NCI-H2196 treated with DMSO at 0.1 percent for 48 hours (cell line): ENCODE results near the gene DNAJA4.

ENCODE experiments used
- DNase-seq: peaks from one replicate; lab custom pipeline; 2025; ENCODE audit not compliant: unreplicated experiment; lab: John Stamatoyannopoulos, UW

The DNAJA4 gene

DNA sequence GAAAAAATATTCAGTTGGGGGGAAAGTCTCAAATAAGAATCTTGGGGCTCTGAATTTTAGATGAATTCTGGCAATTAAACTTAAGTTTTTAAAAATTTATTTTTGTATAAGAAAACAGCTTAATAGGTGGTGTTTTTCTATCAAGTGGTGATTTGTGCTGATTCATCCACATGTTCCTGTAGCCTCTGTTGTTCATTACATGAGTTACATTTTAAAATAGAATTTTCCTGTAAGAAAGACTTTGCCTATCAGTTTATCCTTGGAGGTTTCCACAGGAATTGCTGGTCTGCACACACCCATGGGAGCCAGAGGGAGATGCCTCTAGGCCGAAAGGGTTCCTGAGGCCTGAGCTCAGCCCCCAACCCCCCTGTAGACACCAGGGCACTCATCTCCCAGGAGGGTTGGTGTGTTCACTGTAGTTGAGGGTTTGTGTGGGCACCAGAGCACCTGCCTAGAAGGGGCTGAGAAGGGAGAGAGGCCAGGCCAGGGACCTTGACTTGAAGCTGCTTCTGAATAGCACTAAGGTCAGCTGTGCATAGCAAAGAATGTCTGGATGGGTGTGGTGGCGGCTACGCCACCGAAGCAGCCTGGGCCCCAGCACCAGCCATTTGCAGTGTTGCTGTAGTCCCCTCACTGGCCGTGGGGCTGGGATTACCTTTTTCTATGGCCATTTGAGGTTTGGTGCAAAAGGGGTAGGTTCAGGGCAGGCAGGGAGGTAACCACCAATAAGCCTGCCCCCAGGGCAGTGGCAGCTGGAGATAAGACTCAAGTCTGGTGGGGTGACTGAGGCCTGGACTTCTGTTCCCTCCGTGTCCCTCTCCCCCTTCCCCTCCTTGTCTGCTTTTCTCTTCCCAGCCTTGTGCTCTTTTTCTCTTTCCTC is 11.9 kb downstream of the DNAJA4 start:
- no peak for DNase-seq

DNA sequence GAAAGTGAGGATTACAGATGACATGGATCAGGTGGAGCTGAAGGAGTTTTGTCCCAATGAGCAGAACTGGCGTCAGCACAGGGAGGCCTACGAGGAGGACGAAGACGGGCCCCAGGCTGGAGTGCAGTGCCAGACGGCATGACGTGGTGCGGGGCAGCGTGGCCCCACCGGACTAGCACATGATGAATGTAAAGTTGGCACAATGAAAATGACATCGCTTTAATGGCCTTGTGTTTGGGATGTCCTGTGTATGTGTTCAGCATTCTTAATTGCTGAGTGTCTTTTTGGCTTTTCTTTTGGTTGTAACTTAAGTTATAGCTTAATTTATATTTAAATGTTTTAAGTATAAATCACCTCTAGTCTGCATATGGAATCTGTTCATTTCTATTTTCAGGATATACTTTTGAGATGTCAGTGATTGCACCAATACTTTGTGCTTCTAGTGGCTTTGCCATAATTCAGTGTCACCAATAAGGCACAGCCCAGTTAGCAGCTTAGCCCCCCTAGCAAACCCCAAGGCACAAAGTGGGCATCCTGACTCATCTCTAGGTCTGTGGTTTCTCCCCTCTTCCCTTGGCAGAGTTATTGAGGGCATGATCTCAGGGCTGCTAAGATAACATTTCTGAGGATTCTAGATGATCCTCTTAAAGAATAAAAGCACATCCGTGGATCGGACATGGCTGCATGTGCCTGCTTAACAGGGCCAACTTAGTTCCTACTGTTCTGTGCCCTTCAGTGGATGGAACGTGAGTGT is 16.1 kb downstream of the DNAJA4 start:
- no peak for DNase-seq

DNA sequence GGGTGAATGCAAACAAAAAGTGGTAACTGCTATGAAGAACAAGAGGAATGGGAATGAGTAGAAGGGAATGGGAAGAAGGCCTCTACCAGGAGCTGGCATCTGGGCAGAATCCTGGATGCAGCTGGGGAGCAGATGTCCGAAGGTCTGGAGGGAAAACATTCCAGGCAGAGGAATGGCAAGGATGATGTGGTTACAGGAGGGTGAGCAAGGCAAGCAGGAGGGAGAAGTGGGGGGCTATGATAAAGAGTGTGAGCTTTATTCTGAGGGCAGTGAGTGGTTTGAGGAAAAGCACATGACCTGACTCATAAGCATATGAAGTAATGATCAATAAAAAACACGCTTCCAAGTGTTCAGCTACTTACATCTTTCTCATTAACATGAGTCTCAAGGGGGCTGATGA is 18.0 kb downstream of the DNAJA4 start:
- DNase-seq, result no peak

DNA sequence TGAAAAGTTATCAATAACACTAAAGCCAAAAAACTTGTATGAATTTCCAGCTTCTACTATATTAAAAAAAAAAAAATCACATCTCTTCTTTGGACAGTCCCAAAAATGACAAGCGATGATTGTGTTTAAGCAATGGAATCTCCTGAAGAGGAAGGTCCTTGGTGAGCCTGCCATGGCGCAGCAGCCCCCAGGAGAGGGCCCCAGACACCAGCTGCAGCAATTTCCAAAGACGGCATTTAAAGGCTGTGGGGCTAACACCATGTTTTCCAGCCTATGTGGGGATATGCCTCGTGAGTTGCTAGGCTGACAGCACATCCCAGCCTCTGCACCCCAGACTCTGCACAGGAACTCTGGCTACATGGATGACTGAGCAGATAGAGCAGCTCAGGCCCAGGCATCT is 20.4 kb downstream of the DNAJA4 start:
- no peak for DNase-seq

DNA sequence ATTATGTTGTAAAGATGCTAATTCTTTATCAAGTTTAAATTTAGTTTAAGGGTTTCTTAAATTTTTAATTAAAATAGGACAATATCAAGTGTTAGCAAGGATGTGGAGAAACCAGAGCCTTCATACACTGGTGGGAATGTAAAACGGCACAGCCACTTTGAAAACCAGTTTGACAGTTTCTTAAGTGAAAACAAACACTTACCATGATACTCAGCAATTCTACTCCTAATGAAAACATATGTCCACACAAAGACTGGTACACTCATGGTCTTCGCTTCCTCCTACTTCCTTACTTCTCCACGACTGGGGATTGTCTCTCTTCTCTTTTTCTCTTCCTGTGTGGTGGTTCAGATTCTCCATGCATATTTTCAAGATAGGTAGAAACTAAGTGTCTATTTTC is 25.9 kb downstream of the DNAJA4 start:
- DNase-seq, result no peak

DNA sequence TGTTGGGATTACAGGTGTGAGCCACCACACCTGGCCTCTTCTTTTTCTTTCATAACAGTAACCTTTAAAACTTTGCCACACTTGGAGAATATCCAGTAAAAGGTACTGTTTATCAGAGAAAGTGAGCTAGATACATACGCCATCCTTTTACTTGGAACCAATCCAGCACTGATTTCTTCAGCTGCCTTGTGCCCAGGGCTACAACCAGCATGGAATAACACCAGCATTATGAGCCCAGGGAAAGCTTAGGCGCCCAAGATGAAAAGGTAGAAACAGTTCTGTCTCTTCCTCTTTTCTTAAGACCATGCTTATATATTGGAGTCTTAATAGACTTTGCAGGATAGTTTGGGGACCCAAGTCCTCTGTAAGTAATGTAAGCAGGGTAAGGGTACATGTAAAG is 26.7 kb downstream of the DNAJA4 start:
- no peak for DNase-seq

DNA sequence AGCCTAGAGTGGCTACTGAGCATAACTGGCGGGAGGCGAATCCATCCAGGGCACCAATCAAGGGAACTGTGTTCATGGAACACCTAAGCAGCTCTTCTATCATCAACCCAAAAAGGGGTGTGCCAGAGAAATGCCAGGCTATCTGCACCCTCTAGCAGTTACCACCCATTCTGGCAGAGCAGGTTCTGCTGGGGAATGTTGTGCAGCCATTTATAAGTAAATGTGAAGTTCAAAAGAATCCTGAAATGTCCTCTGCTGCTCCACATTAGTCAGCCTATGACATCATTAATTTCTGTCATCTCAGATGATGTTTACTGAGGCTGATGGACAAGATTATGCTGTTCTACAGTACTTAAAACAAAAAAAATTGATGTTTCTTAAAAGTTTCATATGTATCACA is 27.3 kb downstream of the DNAJA4 start:
- DNase-seq, result no peak

DNA sequence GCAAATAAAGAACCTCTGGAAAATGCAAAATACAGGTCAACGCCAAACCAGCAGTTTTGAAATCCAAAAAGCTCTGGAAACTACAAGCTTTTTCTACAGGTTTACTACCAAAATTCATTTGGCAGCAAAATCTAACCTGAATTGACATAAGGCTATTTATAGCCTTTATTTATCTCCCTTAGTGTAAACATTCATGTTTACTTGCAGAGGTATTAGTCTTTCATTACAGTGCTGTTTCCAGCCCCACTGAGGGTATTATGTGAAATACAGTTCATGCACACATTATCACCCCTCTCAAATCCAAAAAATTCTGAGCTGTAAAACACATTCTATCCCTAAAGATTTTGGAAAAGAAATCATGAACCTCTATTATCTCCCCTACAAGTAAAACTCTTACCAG is 27.9 kb downstream of the DNAJA4 start:
- no peak for DNase-seq

DNA sequence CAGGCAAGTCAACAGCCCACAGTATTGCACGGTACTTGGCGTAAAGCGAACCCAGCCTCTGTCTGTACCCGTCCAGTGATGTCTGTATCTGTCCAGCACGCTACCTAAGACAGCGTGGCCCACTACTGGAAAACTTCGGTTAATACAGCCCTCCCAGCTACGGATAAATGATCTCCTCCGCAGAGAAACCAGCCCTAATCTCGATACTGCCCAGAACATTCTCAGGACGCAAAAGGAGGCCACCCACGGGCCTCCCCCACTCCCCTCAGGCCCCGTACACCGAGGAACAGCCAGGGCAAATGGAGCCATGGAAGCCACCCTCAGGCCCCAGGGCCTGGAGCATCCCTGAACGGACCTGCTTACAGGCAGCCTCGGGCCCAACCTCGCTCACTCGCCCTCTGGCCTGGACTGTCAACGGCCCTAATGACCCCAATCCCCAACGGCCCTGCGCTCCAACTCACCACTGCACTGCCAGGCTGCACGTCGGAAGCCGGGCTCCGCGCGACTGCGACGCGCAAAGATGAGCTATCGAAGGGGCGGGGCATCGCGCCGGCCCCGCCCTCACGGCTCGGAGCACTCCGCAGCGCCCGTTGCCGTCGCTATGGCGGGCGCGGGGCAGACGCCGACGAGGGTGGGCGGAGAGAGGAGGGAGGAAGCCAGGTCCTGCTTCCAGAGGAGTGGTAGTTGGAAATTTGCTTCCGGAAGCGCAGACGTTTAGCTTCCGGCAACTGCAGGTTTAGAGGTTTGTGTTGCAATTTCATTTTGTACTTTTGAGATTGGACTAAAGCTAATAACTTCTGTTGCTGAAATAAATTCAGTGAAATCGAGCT is 35.0 kb downstream of the DNAJA4 start, which contains the start of gene SKIC8:
TSS of gene SKIC8 (minus strand) at position 509 of the 830 bp plus-strand sequence. CDS start 3,923 bp downstream, outside the sequence.
- DNase-seq, result peak; percentile 60

DNA sequence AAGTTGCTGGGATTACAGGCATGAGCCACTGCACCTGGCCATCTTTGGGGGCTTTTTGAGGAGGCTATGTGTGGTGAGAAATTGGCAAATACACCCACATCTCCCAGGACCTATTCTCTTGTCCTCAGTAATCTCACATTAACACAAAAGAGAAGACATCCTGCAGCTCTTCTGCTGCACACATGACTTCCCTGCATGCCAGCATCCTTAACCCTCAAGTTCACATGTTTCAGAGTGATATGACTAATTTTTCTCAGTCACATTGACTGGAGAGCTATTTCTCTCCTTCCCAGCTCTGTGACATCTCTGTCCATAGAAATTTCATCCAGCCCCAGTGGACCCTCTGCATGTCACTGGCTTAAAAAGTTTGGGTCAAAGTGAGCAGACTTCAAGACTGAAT is 37.0 kb downstream of the DNAJA4 start:
- DNase-seq, result no peak

DNA sequence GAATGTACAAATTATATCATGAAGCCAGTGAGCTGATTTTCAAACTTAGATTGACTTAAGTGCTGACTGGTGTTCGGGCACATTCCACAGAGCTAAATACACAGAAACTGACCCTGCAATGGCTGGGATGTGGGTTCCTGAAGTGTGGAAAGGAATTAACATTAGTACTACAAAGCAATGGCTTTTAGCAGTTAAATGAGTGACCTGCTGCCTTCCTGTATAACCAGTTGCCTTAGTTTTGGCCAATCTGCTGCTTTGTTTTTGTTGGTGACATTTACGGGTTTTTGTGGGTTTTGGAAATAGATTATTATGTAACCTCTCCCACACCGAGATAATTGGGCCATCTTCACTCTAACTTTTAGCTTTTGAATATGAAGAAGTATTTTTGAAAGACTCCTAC is 37.5 kb downstream of the DNAJA4 start:
- no peak for DNase-seq

DNA sequence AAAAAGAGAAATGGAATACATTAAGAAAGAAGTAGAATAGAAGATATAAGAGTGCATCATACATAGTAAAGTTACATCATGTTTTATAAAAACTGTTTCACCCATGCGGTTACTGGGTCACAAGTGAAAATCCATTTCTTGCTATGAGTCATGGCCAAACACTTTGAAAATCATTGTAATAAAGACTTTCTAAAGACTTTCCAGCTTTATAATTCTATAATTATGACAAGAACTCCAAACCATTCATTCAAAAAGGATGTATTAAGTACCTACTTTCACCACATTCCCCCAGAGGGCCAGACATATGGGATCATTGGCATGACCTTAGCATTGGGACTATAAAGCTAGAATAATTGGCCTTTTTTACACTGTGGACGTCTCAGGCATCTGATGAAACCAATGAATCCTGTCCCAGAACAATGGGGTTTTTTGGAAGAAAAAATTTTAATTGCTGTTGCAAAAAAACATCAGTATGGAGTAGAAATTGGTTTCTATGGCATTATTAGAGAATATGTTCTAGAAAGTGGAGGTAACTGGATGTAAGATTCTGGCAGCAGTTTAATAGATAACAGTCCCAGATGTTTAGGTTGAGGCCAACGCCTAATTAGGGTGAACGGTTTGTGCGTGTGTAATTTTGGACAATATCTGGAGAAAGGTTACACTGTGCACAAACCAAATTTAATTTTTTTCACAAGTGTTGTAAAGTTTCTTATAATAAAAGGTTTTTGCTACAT is 38.4 kb downstream of the DNAJA4 start:
- DNase-seq, result no peak

DNA sequence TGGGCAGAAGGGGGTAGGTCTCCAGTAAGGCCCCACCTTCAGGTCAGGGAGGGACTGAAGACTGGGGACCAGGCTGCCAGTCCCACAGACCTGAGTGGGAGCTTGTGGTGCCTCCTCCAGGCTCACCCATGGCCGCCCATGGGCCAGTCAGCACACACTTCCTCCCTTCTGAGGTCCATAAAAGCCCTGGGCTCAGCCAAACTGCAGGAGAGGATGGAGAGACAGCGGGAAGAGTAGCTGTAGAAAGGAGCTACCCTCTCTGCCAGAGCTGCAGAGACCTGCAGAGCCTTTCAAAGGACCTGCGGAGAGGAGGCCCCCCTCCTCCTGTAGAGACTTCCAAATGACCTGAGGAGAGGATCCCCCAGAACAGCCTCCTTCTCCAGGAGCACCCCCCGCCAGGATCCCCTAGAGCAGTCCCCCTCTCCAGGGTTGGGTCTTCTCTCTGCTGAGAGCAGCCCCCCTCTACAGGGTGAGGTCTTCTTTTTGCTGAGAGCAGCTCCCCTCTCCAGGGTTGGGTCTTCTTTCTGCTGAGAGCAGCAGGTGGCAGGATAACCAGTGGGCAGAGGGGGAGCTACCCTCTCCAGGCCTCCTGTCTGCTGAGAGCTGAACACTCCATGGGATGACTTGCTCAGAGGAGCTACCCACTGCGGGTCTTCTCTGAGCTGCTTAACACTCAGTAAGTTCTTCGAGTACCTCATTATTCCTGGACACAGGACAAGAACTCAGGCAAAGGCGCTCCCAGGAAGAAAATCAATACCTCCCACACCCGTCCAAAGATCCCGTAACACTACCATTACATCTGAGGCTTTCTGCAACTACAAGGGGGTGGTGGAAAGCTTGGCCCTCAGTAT is 40.1 kb downstream of the DNAJA4 start:
- DNase-seq, result no peak

DNA sequence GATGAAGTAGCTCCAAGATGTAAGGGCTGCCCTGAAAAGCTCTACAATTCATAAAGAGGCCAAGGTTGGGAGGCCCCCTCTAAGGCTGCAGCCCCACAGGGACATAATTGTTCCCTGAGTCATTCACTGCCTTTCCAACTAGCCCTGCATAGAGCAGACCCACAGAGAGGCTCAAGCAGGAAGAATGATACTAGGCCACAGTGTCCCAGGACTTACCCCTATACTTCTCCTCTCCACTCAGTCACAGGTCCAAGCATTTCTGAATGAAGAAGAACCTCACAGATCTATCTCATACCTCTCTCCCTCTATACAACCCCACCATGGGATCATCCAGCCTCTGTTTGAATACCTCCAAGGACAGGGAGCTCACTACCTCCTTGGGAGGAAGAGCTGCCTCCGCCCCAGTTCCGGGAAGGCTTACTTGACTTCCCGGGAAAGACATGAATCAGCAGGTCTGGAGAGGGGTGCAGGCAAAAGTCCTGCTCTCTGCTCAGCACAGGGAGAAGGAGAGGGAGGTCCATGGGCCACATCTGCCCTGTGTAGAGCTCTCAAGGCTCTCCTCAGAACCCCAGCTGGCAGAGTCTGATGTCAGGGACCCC is 41.9 kb downstream of the DNAJA4 start:
- DNase-seq, result no peak

DNA sequence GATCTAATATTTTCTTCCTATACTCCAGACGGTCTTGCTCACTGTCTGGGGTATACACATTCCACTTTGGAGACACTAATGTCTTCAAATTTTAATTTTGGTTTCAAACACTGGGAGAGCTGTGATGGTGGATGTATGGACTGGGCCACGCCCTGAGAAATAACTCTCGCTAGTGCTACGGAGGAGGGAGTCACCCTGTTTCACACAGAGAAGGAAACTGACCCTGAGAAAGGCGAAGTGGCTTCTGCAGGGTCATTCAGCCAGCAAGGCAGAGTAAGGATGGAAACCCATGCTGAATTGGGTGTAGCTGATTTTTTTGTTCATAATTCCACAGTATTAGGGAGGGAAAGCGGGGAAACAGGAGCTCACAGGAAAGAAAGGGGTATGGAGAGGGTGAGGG is 43.6 kb downstream of the DNAJA4 start:
- no peak for DNase-seq

DNA sequence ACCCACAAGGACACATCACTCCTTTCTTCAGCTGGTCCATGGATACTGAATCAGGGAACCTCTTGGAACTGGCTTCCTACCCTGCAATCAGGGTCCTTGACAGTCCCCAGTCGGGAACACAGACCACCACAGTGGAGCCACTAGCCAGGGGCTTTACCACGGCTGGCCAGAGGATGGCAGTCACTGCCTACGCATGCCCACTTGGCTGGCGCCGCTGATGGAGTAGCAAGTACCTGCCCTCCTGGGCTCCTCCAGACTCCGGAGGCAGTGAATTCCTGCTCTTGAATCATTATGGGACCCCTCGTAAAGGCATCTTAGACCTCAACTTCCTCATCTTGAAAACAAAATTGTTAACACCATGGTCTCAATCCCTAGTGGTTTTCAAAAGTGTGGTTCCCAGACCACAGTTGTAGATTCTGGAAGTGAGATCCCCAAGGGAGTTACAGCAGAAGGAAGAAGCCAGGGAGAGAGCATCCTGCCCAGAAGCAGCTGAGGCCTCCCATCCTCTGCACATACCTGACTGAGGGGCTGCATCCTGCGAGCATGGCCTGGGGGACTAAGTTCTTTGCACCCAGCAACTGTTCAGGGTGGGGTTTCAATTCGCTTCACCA is 44.2 kb downstream of the DNAJA4 start:
- no peak for DNase-seq

DNA sequence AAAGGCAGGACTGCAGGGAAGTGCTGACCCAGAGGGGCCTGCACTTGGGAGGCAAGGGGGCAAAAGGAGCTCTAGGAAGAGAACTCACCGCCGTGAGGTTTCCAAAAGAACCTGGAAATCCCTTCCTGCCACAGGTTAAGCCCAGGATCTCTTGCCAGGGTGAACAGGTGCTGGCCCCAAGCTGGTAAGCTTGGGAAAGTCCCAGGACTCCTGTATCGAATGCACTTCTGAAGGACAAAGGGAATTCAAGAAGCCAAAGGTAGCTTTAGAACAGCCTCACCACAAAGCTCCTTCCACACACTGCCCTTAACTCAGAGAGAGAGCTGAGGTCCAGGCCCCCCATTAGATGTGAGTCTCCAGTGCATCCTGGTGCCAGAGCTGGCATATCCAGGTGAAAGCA is 46.9 kb downstream of the DNAJA4 start:
- DNase-seq, result no peak

DNA sequence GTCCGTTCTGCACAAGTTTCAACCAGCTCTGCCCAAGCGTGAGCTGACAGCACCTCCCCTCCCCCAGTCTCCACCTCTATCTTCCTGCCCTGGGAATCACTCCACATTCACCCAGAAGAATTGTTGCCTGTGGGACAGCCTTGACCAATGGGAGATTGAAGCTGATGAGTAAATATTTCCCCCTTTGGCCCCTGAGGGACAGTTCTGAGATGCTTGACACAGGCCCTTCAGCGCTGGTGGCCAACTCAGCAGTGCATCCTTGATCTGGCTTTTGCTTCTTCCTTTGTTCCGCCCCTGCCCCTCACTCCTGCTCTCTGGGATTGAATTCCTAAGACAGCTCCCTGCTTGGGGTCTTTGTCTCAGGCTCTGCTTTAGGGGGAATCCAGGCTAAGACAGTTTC is 48.2 kb downstream of the DNAJA4 start:
- DNase-seq, result no peak

DNA sequence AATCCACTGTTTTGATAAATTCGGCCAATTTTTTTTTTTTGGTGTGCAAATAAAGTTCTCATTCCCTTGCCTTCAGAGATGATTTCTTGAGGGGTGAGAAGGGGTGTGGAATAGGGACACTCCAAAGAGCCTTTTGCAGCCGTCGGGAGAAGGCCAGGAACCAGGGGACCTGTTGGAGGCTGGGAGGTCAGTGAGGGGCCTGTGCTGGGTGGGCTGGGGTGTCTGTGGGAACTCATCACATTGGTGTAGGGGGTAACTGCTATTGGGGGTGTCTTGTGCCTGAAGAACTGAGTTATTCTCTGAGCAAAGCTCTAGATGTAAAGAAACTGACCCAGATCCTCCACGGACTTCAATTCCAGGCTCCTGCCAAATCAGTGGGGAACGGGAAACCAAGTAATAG is 48.6 kb downstream of the DNAJA4 start:
- no peak for DNase-seq
